ENCODE results near the gene CTPS2.

DNA sequence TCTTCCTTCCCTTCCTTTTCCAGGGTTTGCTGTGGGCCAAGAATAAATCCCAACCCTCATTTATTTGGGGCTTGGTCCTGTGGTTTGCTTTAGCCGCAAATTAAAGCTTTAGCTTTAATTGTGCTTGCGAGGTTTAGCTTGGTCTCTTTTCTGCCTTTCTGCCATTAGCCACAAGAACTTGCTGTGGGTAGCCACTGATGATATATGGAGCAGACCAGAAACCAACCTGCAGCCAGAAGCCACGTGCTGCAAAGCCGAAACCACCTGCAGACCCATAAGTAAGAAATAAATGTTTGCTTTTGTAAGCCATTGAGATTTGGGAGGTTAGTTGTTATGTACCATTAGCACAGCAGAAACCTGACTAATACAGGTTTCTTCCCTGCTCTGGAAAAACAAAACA, 152.3 kb downstream of the CTPS2 start:
- TF ChIP-seq, protein P1, sequence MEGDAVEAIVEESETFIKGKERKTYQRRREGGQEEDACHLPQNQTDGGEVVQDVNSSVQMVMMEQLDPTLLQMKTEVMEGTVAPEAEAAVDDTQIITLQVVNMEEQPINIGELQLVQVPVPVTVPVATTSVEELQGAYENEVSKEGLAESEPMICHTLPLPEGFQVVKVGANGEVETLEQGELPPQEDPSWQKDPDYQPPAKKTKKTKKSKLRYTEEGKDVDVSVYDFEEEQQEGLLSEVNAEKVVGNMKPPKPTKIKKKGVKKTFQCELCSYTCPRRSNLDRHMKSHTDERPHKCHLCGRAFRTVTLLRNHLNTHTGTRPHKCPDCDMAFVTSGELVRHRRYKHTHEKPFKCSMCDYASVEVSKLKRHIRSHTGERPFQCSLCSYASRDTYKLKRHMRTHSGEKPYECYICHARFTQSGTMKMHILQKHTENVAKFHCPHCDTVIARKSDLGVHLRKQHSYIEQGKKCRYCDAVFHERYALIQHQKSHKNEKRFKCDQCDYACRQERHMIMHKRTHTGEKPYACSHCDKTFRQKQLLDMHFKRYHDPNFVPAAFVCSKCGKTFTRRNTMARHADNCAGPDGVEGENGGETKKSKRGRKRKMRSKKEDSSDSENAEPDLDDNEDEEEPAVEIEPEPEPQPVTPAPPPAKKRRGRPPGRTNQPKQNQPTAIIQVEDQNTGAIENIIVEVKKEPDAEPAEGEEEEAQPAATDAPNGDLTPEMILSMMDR (IDR thresholded peaks at IDR 0.05): no peak
- TF ChIP-seq POLR2A (IDR thresholded peaks at IDR 0.05): no peak
